Middle frontal gyrus (tissue), 1 donor: ENCODE measurements around the gene FHOD3.

Experiments
- DNase-seq: peaks from one replicate; pipeline ENCODE4 v3.0.0-alpha.2; 2015; ENCODE audit warnings: low spot score; ENCODE audit errors: extremely low spot score

The FHOD3 gene

GRCh38 chr18:36513556-36513955 is 216.0 kb downstream of the FHOD3 start:
- no peak for DNase-seq

- DNase-seq, result no peak
Measured at GRCh38 chr18:36514778-36515177, 217.3 kb downstream of the FHOD3 start.

DNA sequence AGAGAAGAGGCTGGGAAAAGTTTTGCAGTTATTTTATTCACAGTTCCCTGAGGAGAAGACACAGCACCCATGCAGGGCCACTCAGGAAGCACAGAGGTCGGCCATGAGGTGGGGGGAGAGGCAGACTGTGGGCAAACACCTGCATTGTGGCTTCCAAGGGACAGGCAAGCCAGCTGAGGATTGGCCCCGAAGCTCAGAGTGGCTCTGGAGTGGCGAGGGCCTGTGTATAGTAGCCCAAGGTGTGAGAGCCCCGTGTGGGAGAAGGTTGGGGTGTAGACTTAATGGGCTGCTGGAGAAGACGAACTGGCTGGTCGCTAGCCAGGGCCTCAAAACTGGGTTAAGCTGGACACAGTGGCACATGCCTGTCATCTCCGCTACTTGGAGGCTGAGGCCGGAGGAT is 218.7 kb downstream of the FHOD3 start:
- no peak for DNase-seq

DNA sequence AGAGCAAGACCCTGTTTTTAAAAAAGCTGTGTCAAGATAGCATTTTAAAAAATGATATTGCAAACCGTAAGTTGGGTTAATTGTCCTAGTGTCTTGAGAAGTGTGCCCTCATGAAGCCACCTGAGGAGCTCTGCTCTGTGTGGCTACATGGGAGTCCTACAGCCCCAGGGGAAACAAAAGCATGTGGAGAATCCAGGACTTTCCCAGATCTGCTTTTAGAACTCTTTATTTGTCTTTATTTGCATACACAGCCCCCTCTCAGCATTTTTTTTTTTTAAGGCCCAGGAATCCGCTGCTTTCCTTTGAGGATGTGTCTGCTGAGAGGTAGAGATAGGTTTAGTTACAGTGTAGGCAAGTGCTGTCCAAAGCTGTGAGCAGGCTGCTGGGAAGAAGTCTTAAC is 219.2 kb downstream of the FHOD3 start:
- DNase-seq, result no peak

DNA sequence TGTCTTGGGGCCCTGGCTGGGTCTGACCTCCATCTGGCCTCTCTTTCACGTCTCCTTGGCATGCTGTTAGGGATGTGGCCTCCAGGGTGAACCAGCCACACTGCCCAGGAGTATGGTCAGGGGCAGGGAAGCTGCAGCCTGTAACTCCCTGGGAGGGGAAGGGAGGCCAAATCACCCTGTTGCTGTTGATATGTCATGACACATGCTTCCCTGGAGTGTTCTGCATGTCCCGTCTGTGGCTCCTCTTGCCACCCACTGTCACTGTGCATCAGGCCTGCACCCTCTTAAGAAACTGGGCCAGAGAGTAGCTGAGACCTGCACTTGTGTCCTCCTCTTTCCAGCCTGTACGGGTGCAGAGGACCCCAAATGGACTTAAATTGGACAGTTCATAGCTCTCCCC is 221.3 kb downstream of the FHOD3 start:
- no peak for DNase-seq

DNA sequence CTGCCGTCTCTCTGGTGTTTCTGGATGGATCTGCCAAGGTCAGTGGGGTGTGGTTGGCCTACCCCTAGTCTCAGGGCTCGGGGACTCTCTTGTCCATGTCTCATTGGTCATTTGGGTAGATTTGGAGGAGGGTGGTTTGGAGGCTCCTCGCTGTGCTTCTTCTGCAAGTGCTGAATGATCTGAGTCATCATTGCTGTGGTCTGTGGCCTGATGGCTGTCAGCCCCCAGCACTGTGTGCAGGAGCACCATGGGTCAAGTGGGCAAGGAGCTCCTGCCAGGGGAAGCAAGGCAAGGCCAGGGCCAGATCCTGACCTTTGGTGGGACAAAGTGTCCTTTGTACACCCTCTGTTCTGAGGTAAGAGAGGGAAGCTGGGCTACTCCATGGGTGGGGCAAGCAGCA is 221.8 kb downstream of the FHOD3 start:
- no peak for DNase-seq

- DNase-seq, result no peak
Measured at GRCh38 chr18:36522509-36522908, 225.0 kb downstream of the FHOD3 start.

DNA sequence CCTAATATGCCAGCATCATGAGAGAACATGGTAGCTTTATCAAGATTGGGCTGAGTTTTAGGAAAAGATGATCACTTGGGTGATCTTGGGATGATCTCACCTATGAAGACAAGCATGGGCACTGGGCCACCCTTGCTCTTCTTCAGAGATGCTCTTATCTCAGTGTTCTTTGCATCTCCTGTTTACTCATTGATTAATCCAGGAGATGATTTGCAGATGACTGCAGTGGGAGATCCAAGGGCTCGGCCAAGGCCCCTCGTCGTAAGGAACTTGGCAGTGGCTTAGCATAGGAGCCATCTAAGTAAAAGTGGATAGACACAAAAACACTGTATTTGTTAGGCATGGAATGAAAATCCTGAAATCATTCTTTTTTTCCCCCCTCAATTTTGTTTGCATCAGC is 228.4 kb downstream of the FHOD3 start:
- DNase-seq, result no peak

DNA sequence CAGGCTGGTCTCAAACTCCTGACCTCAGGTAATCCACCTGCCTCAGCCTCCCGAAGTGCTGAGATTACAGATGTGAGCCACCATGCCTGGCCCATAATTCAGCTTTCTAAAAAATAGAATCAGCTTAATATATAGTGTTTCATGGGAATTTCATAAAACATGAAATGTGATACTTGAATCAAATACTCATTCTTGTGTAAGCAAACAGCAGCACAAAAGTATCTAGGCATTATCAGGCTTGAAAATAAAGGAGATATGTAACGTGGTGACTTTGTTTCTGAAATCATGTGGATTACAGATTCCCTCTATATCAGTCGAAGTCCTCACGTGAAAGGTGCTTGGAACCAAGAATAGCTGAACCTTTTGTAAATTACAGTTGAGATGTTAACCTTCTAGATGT is 229.1 kb downstream of the FHOD3 start:
- DNase-seq, result no peak

GRCh38 chr18:36527051-36527450 is 229.5 kb downstream of the FHOD3 start:
- DNase-seq, result no peak

DNA sequence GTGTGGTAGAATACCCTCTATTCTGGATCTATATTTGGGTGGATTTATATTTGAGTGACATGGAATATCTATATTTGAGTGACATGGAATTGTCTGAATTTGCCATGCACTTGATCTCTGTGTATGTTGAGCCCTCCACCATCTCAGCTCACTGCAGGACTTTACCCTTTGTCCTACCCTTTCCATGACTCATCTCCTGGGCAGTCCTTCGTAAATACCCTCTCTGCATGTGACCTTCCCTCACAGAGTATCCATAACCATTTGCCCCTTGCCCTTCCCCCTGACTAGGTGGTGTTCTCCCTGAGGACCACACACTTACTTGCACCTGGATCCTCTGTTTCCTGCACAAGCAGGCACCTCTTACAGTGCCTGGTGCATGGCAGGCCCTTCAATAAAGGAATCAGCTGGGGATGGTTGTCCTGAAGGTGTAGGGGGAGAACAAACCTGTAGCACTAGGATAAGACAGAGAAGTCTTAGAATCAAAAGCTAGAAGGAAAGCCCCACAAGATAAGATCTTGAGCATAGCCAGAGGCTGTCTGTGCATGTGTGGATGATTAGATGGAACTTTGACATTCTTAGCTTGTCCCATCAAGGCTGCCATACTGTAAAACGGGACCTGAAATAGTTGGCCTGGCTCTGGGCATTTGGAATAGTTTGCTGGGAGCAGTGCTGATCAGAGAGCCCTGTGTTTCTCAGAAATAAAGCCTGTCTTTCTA is 230.4 kb downstream of the FHOD3 start:
- no peak for DNase-seq

DNA sequence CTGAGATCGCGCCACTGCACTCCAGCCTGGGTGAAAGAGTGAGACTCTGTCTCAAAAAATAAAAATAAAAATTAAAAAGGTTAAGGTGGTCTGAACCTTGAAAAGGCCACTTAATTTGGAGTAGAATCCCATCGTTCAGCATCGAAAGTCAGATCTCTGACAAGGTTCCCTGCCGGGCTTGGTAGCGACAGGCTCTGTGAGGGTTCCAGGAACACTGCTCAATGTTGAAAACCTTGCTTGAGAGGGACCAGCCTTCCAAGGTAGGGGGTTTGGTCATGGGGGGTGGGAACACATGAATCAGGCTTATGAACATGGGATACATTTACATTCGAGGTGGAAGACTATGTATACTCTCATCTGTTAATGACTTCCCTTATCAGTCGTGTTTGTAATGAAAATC is 232.2 kb downstream of the FHOD3 start:
- DNase-seq, result no peak

GRCh38 chr18:36530676-36531405 is 233.3 kb downstream of the FHOD3 start:
- no peak for DNase-seq

GRCh38 chr18:36531636-36532035 is 234.1 kb downstream of the FHOD3 start:
- no peak for DNase-seq

DNA sequence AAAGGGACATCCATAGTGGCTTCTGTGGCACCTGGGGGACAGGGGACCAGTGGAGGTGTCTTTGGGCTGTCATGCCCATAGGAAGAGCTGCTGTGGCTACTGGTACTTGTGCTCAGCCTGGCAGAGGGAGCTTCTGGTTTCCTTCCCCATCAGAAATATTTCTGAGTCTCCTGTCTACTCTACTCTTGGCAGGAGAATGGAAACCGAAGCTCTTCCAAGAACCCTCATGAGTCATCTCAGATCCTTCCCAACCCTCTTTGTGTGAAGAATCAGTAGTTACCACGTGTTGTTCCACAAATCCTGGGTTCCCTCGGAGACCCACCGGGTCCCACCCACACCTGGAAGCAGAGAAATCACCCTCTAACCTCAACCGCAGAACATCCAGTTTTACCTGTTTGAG is 234.9 kb downstream of the FHOD3 start:
- peak; percentile 34 for DNase-seq

DNA sequence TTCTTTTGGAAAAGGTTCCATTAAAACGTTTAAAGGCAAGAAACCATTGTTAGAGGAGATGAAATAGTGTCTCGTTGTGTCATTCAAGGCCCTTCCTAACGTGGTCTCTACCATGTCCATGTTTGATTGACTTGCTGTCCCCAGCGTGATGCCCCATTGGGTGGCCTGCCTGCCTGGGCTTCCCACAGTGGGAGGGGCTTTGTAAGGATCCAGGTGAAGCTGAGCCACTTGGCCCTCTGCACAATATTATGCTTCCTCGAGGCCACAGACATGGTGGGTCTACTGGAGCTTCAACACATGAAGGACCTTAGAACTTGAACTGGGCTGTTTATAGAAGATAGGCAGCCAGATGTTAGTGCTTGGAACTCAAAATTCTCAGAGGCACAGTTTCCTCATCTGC is 235.3 kb downstream of the FHOD3 start:
- DNase-seq, result no peak

- no peak for DNase-seq
Measured at GRCh38 chr18:36533446-36534153, 236.1 kb downstream of the FHOD3 start.

- DNase-seq, result no peak
Measured at GRCh38 chr18:36534154-36534688, 236.7 kb downstream of the FHOD3 start.

DNA sequence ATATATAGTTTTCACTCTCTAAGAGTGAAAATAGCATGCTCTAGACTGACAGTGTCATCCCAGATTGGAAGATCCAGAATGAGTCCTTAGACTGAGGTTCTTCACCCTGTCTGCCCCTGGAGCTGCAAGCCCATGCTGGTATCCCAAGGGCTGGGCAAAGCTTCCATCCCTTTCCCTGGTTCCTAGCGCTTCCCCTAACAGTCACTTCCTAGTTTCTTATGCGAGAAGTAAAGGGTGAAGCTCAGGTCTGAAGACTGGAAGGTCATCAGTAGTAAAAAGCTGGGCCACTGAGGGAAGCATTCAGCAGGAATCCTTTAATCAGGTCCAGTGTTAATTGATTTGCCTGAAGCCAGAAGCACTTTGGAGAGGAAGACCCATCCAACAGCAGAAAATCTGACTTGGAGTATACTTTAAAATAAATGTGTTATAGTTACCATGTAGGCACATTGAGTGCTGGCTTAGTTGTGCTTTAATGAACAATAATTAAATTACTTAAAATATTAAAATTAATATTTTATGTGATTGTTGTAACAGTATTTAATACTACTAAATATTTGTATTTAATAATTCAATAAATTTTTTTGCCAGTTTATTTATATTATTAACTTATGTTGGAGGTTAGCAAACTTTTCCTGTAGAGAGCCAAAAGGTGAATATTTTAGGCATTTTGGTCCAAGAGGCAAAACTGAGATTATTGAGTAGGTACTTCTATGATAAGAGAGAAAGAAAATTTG is 237.9 kb downstream of the FHOD3 start:
- no peak for DNase-seq

DNA sequence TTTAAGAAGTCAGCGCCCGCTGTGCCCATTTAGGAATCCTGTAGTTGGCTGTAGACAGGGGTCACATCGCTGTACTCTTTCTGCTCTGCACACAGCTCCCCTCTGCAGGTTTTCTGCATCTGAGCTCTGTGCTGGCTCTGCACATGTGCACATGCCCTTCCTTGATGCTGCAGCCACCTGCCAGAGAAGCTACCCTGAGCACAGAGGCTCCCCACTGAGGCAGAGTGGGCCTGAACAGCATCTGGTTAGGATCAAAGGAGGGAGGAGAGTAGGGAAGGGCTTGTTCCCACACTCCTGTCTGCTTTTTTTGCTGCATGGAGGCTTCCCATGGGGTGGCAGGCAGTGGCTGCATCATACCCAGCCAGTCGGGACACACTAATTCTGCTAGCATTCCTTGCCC is 238.9 kb downstream of the FHOD3 start:
- no peak for DNase-seq

GRCh38 chr18:36537289-36537688 is 239.8 kb downstream of the FHOD3 start:
- no peak for DNase-seq
